Measurements from ENCODE around the gene TBX4.

DNA sequence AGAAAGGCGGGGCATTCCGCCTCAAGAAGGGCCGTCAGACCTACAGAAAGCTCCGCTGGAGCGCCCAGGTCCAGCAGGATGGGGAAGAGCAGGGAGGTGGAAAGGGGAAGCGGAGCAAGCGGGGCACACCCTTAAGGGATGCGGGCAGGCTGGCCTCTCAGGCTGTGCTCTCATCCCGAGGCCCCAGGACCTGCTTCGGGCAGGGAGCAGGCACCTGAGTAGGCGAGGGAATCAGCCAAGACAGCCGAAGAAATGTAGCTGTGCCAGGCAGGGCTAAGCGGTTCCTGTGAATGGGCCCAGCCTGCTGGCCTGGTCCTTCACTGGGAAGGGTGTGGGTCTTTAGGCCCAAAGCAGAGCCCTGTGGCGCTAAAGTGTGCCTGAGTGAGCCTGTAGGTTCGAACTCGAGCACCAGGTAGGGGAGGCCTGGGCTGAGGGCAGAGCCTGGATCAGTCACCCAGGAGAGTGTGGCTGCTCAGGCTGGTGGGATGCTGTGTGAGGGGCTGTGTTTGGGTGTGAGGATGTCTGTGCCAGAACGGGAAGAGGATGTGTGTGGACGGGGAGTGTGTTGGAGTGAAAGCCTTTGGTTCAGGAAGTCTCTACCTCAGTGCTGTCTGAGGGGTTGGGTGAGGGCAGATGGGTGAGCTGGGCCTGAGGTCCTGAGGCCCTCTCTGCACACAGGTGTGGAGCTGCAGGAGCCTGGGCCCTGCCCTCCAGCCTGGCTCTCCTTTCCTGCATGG lies 3.3 kb downstream of the TBX4 start:
- TF ChIP-seq EZH2 (IDR thresholded peaks at IDR 0.05; ENCODE audit: low read depth) = no peak
- TF ChIP-seq, protein P1, sequence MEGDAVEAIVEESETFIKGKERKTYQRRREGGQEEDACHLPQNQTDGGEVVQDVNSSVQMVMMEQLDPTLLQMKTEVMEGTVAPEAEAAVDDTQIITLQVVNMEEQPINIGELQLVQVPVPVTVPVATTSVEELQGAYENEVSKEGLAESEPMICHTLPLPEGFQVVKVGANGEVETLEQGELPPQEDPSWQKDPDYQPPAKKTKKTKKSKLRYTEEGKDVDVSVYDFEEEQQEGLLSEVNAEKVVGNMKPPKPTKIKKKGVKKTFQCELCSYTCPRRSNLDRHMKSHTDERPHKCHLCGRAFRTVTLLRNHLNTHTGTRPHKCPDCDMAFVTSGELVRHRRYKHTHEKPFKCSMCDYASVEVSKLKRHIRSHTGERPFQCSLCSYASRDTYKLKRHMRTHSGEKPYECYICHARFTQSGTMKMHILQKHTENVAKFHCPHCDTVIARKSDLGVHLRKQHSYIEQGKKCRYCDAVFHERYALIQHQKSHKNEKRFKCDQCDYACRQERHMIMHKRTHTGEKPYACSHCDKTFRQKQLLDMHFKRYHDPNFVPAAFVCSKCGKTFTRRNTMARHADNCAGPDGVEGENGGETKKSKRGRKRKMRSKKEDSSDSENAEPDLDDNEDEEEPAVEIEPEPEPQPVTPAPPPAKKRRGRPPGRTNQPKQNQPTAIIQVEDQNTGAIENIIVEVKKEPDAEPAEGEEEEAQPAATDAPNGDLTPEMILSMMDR (conservative IDR thresholded peaks at IDR 0.05) = no peak

All from PC-9 (cell line).